CD4-positive, CD25-positive, alpha-beta regulatory T cell (primary cell): ENCODE measurements around the gene RAPGEF5. TPM values are rescaled to one million over a fixed set of nuclear protein-coding genes. Genes with fewer than 3 reads are reported as not detected.

Source experiments
- ATAC-seq, 2 donors: fragments of 150-1000 bp; cut with Tn5 transposase; one replicate each; pipeline ENCODE4 v1.10.0; 2021; ENCODE audit warnings: low read depth in 2 of 2, moderate number of reproducible peaks in 2 of 2, moderate library complexity in 1 of 2
- DNase-seq, 3 donors: peaks; one replicate each; pipeline versions ENCODE4 v3.0.0 to v3.0.0-alpha.2; 2012 to 2022; ENCODE audit warnings: mixed read lengths in 1 of 3
- H3K27ac ChIP-seq: one replicate; pipeline ENCODE4 v1.7.0; 2013; ENCODE audit warnings: mild to moderate bottlenecking, low read length; ENCODE audit not compliant: insufficient read depth, poor library complexity, severe bottlenecking
- H3K27me3 ChIP-seq: one replicate; pipeline ENCODE4 v1.7.0; 2013; ENCODE audit warnings: low read length; ENCODE audit not compliant: control insufficient read depth, insufficient read depth
- H3K36me3 ChIP-seq: one replicate; pipeline ENCODE4 v1.7.0; 2013; ENCODE audit warnings: mild to moderate bottlenecking, low read length, moderate library complexity; ENCODE audit not compliant: control insufficient read depth, insufficient read depth
- H3K4me1 ChIP-seq: 2 replicates; pipeline ENCODE4 v1.7.0; 2013; ENCODE audit warnings: mild to moderate bottlenecking, low read length; ENCODE audit not compliant: insufficient read depth, control insufficient read depth, poor library complexity, severe bottlenecking
- H3K4me3 ChIP-seq: one replicate; pipeline ENCODE4 v1.7.0; 2013; ENCODE audit warnings: low read depth, mild to moderate bottlenecking, low read length, moderate library complexity
- H3K9me3 ChIP-seq, 2 experiments: 1 replicate in 1 of 2; 2 replicates in 1 of 2; pipeline ENCODE4 v1.7.0; 2013; ENCODE audit warnings: low read length in 2 of 2, mild to moderate bottlenecking in 1 of 2, moderate library complexity in 1 of 2; ENCODE audit not compliant: control insufficient read depth in 2 of 2
- H3K27ac Mint-ChIP-seq, 3 donors: one replicate each; pipeline ENCODE4 v1.8.0; 2020 to 2022; ENCODE audit warnings: mild to moderate bottlenecking in 3 of 3, mixed read lengths in 3 of 3, moderate library complexity in 2 of 3
- H3K27me3 Mint-ChIP-seq: one replicate; pipeline ENCODE4 v1.8.0; 2022; ENCODE audit warnings: mild to moderate bottlenecking, mixed read lengths
- H3K36me3 Mint-ChIP-seq: one replicate; pipeline ENCODE4 v1.8.0; 2020; ENCODE audit warnings: mixed read lengths
- H3K4me1 Mint-ChIP-seq, 4 donors: one replicate each; pipeline ENCODE4 v1.8.0; 2020 to 2022; ENCODE audit warnings: mixed read lengths in 4 of 4, mild to moderate bottlenecking in 1 of 4
- H3K4me3 Mint-ChIP-seq, 4 donors: one replicate each; pipeline ENCODE4 v1.8.0; 2020 to 2022; ENCODE audit warnings: mild to moderate bottlenecking in 4 of 4, mixed read lengths in 4 of 4, moderate library complexity in 3 of 4
- H3K9me3 Mint-ChIP-seq, 7 donors: one replicate each; pipeline ENCODE4 v1.8.0; 2020 to 2022; ENCODE audit warnings: mixed read lengths in 7 of 7, mild to moderate bottlenecking in 3 of 7, moderate library complexity in 2 of 7
- polyA plus RNA-seq, 4 donors: library from polyadenylated mRNA; unstranded; fragments of 300-500 nt; fragmentation: Illumina TruSeq; gene quantifications; one replicate each; pipeline ENCODE4 v1.2.3, GENCODE V29; 2021
- total RNA-seq: library from RNA; stranded (reverse); gene quantifications from one replicate; pipeline ENCODE4 v1.2.3, GENCODE V29; 2022

Gene RAPGEF5
- total and polyA plus RNA-seq, 5 donors from 2014 or later, result not detected

- Histone ChIP-seq H3K4me3 (no peak overlapping the region), H3K36me3 (no peaks in the 10 kb centered on the region), H3K27ac (no peak overlapping the region), H3K27me3 (no peaks in the 10 kb centered on the region), H3K4me1 (no peaks in the 10 kb centered on the region), H3K9me3 (no peaks in the 10 kb centered on the region)
- Mint-ChIP-seq H3K4me1 (no peaks in the 10 kb centered on the region), H3K27me3 (no peaks in the 10 kb centered on the region), H3K9me3 (peaks cover 0 to 3% (median 0%) of the 10 kb centered on the region in 7 donors), H3K27ac (no peak overlapping the region), H3K4me3 (no peak overlapping the region), H3K36me3 (no peaks in the 10 kb centered on the region)
- DNase-seq, result no peak
- ATAC-seq, result no peak
Measured at GRCh38 chr7:22140578-22140977, 216.4 kb downstream of the RAPGEF5 start.

GRCh38 chr7:22138886-22139285 lies 218.1 kb downstream of the RAPGEF5 start:
- Histone ChIP-seq H3K4me1 (no peaks in the 10 kb centered on the region), H3K27ac (no peak overlapping the region), H3K9me3 (no peaks in the 10 kb centered on the region), H3K4me3 (no peak overlapping the region), H3K36me3 (no peaks in the 10 kb centered on the region), H3K27me3 (no peaks in the 10 kb centered on the region)
- DNase-seq (no peak), ATAC-seq (no peak)
- peaks cover 0 to 3% (median 0%) of the 10 kb centered on the region in 7 donors for H3K9me3 Mint-ChIP-seq
- no peak overlapping the region for H3K4me3 Mint-ChIP-seq
- H3K36me3 Mint-ChIP-seq, result no peaks in the 10 kb centered on the region
- no peaks in the 10 kb centered on the region for H3K4me1 Mint-ChIP-seq
- H3K27me3 Mint-ChIP-seq, result no peaks in the 10 kb centered on the region
- H3K27ac Mint-ChIP-seq, result no peak overlapping the region

- Histone ChIP-seq H3K9me3 (no peaks in the 10 kb centered on the region), H3K4me3 (no peak overlapping the region), H3K4me1 (no peaks in the 10 kb centered on the region), H3K36me3 (no peaks in the 10 kb centered on the region), H3K27me3 (no peaks in the 10 kb centered on the region), H3K27ac (no peak overlapping the region)
- ATAC-seq (no peak), DNase-seq (no peak)
- Mint-ChIP-seq H3K4me1 (no peaks in the 10 kb centered on the region), H3K27me3 (no peaks in the 10 kb centered on the region), H3K4me3 (no peak overlapping the region), H3K36me3 (no peaks in the 10 kb centered on the region), H3K27ac (no peak overlapping the region), H3K9me3 (peaks cover 0 to 3% (median 0%) of the 10 kb centered on the region in 7 donors)
Measured at GRCh38 chr7:22138106-22138505, 218.8 kb downstream of the RAPGEF5 start.

- no peak overlapping the region for H3K4me3 Mint-ChIP-seq
- Histone ChIP-seq H3K4me3 (no peak overlapping the region), H3K27me3 (no peaks in the 10 kb centered on the region), H3K27ac (no peak overlapping the region), H3K36me3 (no peaks in the 10 kb centered on the region), H3K9me3 (no peaks in the 10 kb centered on the region), H3K4me1 (no peaks in the 10 kb centered on the region)
- H3K4me1 Mint-ChIP-seq, result no peaks in the 10 kb centered on the region
- DNase-seq (no peak), ATAC-seq (no peak)
- H3K27ac Mint-ChIP-seq, result no peak overlapping the region
- H3K9me3 Mint-ChIP-seq, result peaks cover 0 to 3% (median 0%) of the 10 kb centered on the region in 7 donors
- no peaks in the 10 kb centered on the region for H3K36me3 Mint-ChIP-seq
- no peaks in the 10 kb centered on the region for H3K27me3 Mint-ChIP-seq
Measured at GRCh38 chr7:22137466-22137865, 219.5 kb downstream of the RAPGEF5 start.

GRCh38 chr7:22137026-22137425 lies 219.9 kb downstream of the RAPGEF5 start:
- Histone ChIP-seq H3K9me3 (no peaks in the 10 kb centered on the region), H3K4me3 (no peak overlapping the region), H3K27me3 (no peaks in the 10 kb centered on the region), H3K4me1 (no peaks in the 10 kb centered on the region), H3K36me3 (no peaks in the 10 kb centered on the region), H3K27ac (no peak overlapping the region)
- H3K4me1 Mint-ChIP-seq, result no peaks in the 10 kb centered on the region
- H3K9me3 Mint-ChIP-seq, result peaks cover 0 to 3% (median 0%) of the 10 kb centered on the region in 7 donors
- no peaks in the 10 kb centered on the region for H3K27me3 Mint-ChIP-seq
- H3K4me3 Mint-ChIP-seq, result no peak overlapping the region
- no peak overlapping the region for H3K27ac Mint-ChIP-seq
- ATAC-seq (no peak), DNase-seq (no peak)
- H3K36me3 Mint-ChIP-seq, result no peaks in the 10 kb centered on the region

- Mint-ChIP-seq H3K9me3 (no peaks in the 10 kb centered on the region), H3K36me3 (no peaks in the 10 kb centered on the region), H3K27ac (no peak overlapping the region), H3K4me3 (no peak overlapping the region), H3K27me3 (no peaks in the 10 kb centered on the region), H3K4me1 (no peaks in the 10 kb centered on the region)
- H3K4me1 ChIP-seq, result no peaks in the 10 kb centered on the region
- no peaks in the 10 kb centered on the region for H3K9me3 ChIP-seq
- DNase-seq (no peak), ATAC-seq (no peak)
- H3K27ac ChIP-seq, result no peak overlapping the region
- H3K27me3 ChIP-seq, result peaks cover 2% of the 10 kb centered on the region
- H3K36me3 ChIP-seq, result no peaks in the 10 kb centered on the region
- H3K4me3 ChIP-seq, result no peak overlapping the region
Measured at GRCh38 chr7:22129819-22130580, 227.0 kb downstream of the RAPGEF5 start.

GRCh38 chr7:22129166-22129565 lies 227.8 kb downstream of the RAPGEF5 start:
- Mint-ChIP-seq H3K36me3 (no peaks in the 10 kb centered on the region), H3K4me1 (no peaks in the 10 kb centered on the region), H3K9me3 (no peaks in the 10 kb centered on the region), H3K27ac (no peak overlapping the region), H3K4me3 (no peak overlapping the region), H3K27me3 (no peaks in the 10 kb centered on the region)
- Histone ChIP-seq H3K9me3 (no peaks in the 10 kb centered on the region), H3K4me1 (no peaks in the 10 kb centered on the region), H3K27me3 (peaks cover 2% of the 10 kb centered on the region), H3K36me3 (no peaks in the 10 kb centered on the region), H3K27ac (no peak overlapping the region), H3K4me3 (no peak overlapping the region)
- DNase-seq, result no peak
- ATAC-seq, result no peak

GRCh38 chr7:22128528-22128920 lies 228.4 kb downstream of the RAPGEF5 start:
- Histone ChIP-seq H3K36me3 (no peaks in the 10 kb centered on the region), H3K27ac (no peak overlapping the region), H3K9me3 (no peaks in the 10 kb centered on the region), H3K4me1 (no peaks in the 10 kb centered on the region), H3K27me3 (peaks cover 2% of the 10 kb centered on the region), H3K4me3 (no peak overlapping the region)
- H3K9me3 Mint-ChIP-seq, result no peaks in the 10 kb centered on the region
- ATAC-seq (no peak), DNase-seq (no peak)
- no peaks in the 10 kb centered on the region for H3K4me1 Mint-ChIP-seq
- no peak overlapping the region for H3K27ac Mint-ChIP-seq
- H3K4me3 Mint-ChIP-seq, result no peak overlapping the region
- H3K27me3 Mint-ChIP-seq, result no peaks in the 10 kb centered on the region
- H3K36me3 Mint-ChIP-seq, result no peaks in the 10 kb centered on the region
